Fibroblast of villous mesenchyme (primary cell): ENCODE results near the gene TOLLIP. TPM values are rescaled to one million over a fixed set of nuclear protein-coding genes. Genes with fewer than 3 reads are reported as not detected.

Experiments used
- DNase-seq: peaks from one replicate; pipeline ENCODE4 v3.0.0-alpha.2; 2010; ENCODE audit warnings: low read depth
- H3K4me3 ChIP-seq: 2 replicates; pipeline ENCODE4 v1.5.1; 2011; ENCODE audit warnings: low read depth, mild to moderate bottlenecking, low read length
- CTCF ChIP-seq: IDR thresholded peaks from 2 replicates; pipeline ENCODE4 v1.5.1; 2012; ENCODE audit warnings: low read depth, mild to moderate bottlenecking, low read length; ENCODE audit not compliant: insufficient read depth
- total RNA-seq: library from RNA; depleted of rRNA; stranded (reverse); fragments of >200 nt; gene quantifications from 2 replicates; pipeline ENCODE4 v1.2.3, GENCODE V29; 2012

Gene TOLLIP
- total RNA-seq, 1 donor, result 27.2 TPM

DNA sequence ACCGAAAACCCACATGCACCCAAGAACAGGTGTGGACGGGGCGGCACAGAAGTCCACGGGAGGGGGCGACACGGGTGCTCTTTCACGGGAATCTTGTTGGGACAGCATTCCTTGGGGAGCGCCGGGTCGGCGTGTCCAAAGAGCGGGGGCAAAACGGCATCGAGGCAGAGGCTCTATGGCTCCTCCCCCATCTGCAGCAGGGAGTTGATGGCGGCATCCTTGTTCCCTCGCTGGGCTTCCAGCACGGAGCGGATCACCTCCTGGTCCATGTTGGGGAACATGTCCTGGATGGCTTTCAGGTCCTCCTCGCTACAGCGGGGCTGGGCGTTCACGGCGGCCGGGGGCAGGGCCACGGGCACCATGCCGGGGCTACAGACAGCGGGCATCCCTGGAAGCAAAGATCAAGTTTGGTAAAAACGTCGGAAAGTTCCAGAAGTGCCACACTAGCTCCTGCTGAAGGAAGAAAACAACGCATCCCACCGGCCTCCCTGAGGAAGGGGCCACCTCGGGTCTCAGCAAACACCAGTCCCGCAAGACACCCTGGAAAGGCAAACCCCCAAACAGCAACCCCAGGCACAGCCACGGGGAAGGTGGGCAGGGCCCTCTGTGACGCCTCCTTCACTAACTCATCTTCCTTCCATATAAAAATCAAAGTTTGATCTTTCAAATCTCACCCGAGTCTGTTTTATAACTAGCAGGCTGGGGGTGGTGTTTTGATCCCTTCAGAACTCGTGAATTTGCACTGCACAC is 32.4 kb downstream of the TOLLIP start:
- H3K4me3 ChIP-seq, result no peak overlapping the region
- no peak for DNase-seq
- no peak for TF ChIP-seq CTCF

DNA sequence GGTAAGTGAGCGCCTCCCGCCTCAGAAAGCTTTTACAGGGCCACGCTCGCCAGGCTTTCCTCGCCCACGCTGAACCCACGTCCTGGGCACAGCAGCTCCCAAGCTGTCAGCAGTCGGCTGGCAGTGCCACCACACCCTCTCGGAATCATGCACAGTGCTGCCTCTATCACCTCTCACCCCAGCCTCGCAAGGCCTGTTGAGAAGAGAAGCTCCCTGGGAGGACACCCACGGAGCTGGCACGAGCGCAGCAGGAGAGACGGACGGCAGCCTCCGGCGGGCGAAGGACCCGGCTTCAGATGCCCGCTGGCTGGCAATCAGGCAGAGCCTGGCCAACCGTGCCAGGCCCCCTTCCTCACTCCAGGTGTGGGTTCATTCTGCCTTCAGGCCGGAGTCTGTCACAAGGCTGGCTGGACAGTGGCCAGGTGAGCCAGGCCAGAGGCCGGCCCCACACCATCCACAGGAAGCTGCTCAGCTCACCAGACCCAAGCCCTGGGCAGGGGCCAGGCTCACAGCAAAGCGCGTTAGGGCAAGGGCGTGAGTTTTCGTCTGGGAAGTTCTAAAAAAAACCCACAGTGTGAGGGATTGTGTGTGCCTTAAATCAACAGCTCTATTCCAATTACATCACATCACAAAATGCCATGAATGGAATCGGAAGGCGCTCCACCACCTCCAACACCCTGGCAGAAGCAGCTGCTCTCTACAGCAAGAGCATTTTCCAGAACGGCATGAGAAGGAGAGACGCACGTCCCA is 33.2 kb downstream of the TOLLIP start:
- H3K4me3 ChIP-seq, result no peak overlapping the region
- TF ChIP-seq CTCF, result no peak
- no peak for DNase-seq

- no peak for TF ChIP-seq CTCF
- DNase-seq, result no peak
- H3K4me3 ChIP-seq, result no peak overlapping the region
Observed at GRCh38 chr11:1275021-1275420, 34.4 kb downstream of the TOLLIP start.

GRCh38 chr11:1274501-1274900 is 34.9 kb downstream of the TOLLIP start:
- no peak for TF ChIP-seq CTCF
- DNase-seq, result no peak
- H3K4me3 ChIP-seq, result no peak overlapping the region

GRCh38 chr11:1272531-1272930 is 36.9 kb downstream of the TOLLIP start:
- no peak for DNase-seq
- no peak for TF ChIP-seq CTCF
- no peak overlapping the region for H3K4me3 ChIP-seq

- no peak for DNase-seq
- TF ChIP-seq CTCF, result no peak
- H3K4me3 ChIP-seq, result no peak overlapping the region
Observed at GRCh38 chr11:1271927-1272326, 37.5 kb downstream of the TOLLIP start.
